Measurements from ENCODE around the gene SLC37A2.

GRCh38 chr11:125057693-125058016 lies 5.5 kb upstream of the SLC37A2 start:
- TF ChIP-seq MAZ (IDR thresholded peaks at IDR 0.05; ENCODE audit: borderline replicate concordance, low read depth, low read length), result no peak
- no peak for TF ChIP-seq ELK1 (IDR thresholded peaks at IDR 0.05; ENCODE audit: borderline replicate concordance, low read depth, low read length)
- no peak for TF ChIP-seq CTCF (conservative IDR thresholded peaks at IDR 0.05; ENCODE audit: low read depth, low read length)
- TF ChIP-seq POLR2A (IDR thresholded peaks at IDR 0.05; ENCODE audit: low read depth, low read length), result no peak
- no peak for TF ChIP-seq MAFK (IDR thresholded peaks at IDR 0.05; ENCODE audit: low read depth, low read length)

All from IMR-90 (cell line).